ENCODE data around the gene CCRL2. TPM values are rescaled to one million over a fixed set of nuclear protein-coding genes. Genes with fewer than 3 reads are reported as not detected.

Gene CCRL2
- total RNA-seq, 1 donor from 2014 or later = 23.5 TPM

DNA sequence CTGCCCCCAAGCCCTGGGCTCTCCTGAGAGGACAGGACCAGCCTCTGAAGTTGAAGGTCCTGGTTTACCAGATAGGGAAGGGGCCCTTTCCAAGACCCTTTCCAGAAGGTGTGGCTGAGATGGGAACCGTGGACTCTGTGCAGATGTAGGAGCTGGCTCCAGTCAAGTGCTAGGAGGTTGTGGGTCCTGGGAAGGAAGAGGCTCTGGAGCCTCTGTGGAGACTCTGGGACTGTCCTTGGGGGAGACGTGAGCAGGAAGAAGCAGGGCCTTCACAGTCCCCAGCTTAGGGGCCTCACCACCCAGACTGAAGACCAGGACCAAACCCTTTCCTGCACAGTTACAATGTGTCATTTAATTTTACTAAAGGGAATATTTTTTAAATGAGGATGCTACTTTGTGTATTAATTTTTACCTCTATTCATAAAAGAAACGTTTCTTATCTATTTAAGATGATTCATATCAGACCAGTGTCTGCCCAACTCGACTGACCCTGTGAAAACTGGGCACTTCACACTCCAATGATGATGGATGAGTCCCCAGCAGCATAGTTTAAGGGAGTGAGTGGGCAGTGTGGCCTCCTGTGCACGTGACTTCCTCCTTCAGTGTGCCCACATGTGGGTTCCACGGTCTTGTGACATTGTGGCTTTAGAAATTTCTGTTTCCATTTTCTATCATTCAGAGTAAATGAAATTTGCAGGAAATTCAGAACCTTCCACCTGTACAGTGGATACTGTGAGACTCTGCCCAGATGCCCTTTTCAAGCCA lies 11.1 kb upstream of the CCRL2 start:
- H3K27me3 ChIP-seq (ENCODE audit: low read depth) = no peaks in the 10 kb centered on the region
- peak overlapping the region; percentile 24 for H3K27ac ChIP-seq
- DNase-seq = peak; percentile 55
- intact Hi-C loops (cut with DNase I) = no loop called here
- TF ChIP-seq, protein P1, sequence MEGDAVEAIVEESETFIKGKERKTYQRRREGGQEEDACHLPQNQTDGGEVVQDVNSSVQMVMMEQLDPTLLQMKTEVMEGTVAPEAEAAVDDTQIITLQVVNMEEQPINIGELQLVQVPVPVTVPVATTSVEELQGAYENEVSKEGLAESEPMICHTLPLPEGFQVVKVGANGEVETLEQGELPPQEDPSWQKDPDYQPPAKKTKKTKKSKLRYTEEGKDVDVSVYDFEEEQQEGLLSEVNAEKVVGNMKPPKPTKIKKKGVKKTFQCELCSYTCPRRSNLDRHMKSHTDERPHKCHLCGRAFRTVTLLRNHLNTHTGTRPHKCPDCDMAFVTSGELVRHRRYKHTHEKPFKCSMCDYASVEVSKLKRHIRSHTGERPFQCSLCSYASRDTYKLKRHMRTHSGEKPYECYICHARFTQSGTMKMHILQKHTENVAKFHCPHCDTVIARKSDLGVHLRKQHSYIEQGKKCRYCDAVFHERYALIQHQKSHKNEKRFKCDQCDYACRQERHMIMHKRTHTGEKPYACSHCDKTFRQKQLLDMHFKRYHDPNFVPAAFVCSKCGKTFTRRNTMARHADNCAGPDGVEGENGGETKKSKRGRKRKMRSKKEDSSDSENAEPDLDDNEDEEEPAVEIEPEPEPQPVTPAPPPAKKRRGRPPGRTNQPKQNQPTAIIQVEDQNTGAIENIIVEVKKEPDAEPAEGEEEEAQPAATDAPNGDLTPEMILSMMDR (IDR thresholded peaks at IDR 0.05) = no peak
- no peak overlapping the region for H3K4me3 ChIP-seq
- ATAC-seq = peak in 1 of 2 donors; percentile 46
- no peaks in the 10 kb centered on the region for H3K36me3 ChIP-seq
- peaks cover 70% of the 10 kb centered on the region for H3K4me1 ChIP-seq
- no peaks in the 10 kb centered on the region for H3K9me3 ChIP-seq

DNA sequence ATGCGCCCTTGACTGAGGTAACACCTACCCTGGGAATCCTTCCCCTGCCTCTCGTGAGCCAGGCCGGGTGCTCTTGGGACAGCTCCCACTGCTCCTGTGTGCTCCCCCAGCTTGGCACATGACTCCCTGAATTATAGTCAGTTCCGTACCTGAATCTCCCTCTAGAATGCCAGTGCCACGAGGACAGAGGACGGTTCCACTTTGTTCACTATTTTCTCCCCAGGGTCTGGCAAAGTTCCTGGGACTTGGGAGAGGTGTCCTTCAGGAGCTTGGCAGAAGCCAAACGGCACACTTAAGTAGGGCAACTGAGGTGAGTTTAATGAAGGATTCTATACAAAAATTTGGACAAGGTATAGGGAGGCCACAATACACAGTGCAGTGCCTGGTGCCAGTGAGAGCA lies 9.9 kb upstream of the CCRL2 start:
- Histone ChIP-seq H3K4me1 (peaks cover 70% of the 10 kb centered on the region), H3K27ac (no peak overlapping the region), H3K9me3 (no peaks in the 10 kb centered on the region), H3K36me3 (no peaks in the 10 kb centered on the region), H3K4me3 (no peak overlapping the region), H3K27me3 (ENCODE audit: low read depth) (no peaks in the 10 kb centered on the region)
- no peak for DNase-seq
- TF ChIP-seq, protein P1 (IDR thresholded peaks at IDR 0.05) = no peak
- peak in 1 of 2 donors; percentile 9 for ATAC-seq
- intact Hi-C loops (cut with DNase I) = no loop called here

DNA sequence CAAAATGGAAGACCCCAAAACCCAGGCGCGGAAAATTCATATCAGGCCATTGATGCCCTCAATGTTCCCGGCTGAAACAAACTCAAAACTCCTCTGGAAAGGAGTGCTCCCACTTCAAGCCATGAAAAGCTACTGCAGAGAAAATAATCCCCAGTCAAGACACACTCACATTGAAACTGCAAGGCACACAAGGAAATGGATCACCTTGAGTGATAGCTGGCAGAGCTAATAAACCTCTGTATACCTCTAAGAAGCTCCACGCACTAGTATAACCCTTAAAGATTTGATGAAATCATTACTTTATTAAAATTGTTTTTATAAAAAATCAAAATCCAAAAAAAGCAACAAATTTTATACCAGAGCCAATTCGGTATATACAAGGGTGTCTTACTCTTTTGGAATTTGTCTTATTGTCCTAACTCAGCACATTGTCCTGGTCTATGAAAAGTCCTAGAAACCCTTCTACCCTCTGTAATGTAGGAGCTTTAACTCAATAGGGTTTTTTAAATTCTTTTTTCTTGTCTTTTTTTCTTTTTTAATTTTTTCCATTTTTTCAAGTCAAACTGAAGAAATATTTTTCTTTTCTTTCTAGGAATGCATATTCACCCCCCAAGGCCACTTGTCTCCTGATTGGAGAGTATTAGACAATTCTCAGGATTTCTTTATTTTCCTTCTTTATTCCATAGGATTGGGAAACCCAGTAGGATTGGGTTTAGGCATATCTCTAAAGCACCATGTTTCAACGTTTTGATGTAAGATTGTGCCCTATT lies 8.7 kb upstream of the CCRL2 start:
- TF ChIP-seq, protein P1 (IDR thresholded peaks at IDR 0.05) = no peak
- intact Hi-C loops (cut with DNase I) = no loop called here
- Histone ChIP-seq H3K4me1 (peaks cover 62% of the 10 kb centered on the region), H3K27me3 (ENCODE audit: low read depth) (no peaks in the 10 kb centered on the region), H3K9me3 (no peaks in the 10 kb centered on the region), H3K27ac (no peak overlapping the region), H3K36me3 (no peaks in the 10 kb centered on the region), H3K4me3 (no peak overlapping the region)
- no peak for DNase-seq
- ATAC-seq = no peak

DNA sequence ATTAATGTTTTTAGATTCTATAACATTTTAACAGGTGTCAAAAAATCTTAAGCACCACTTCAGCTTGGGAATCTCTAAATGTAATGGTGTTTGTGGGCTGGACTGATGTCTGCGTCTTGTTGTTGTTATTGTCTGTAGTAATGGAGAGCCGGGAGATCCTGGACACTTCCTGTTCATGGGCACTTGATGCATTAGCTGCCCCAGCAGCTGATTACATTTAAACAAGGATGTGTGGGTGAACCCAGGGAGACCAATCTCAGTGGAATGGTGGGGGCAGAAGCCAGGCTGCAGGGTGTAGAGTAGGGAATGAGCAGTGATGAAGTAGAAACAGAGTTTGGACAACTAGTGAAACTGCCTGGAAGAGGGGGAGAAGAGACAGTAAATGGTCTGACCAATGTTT lies 8.0 kb upstream of the CCRL2 start:
- intact Hi-C loops (cut with DNase I) = no loop called here
- Histone ChIP-seq H3K36me3 (no peaks in the 10 kb centered on the region), H3K27ac (no peak overlapping the region), H3K4me1 (peaks cover 55% of the 10 kb centered on the region), H3K9me3 (no peaks in the 10 kb centered on the region), H3K4me3 (no peak overlapping the region), H3K27me3 (ENCODE audit: low read depth) (no peaks in the 10 kb centered on the region)
- DNase-seq = no peak
- TF ChIP-seq, protein P1 (IDR thresholded peaks at IDR 0.05) = no peak
- ATAC-seq = no peak

DNA sequence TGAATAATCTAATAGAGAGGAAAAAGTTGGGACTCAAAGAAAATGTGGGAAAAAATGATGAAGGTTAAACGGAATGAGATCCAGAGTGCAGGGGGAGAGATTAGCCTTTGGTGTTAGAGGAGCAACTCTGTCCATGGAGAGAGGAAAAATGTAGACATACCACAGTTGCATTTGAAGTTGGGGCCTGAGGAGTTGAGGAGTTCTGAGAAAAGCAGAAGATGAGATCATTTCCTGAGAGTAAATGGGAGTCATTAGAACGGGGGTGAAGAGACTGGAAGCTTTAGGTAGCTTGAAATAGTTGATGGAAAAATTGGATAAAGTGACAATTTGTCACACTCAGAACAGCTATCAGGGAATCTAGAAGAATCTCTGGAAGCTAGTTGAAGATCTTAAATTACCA lies 7.5 kb upstream of the CCRL2 start:
- Histone ChIP-seq H3K27ac (no peak overlapping the region), H3K4me1 (peaks cover 55% of the 10 kb centered on the region), H3K9me3 (no peaks in the 10 kb centered on the region), H3K36me3 (no peaks in the 10 kb centered on the region), H3K4me3 (no peak overlapping the region), H3K27me3 (ENCODE audit: low read depth) (no peaks in the 10 kb centered on the region)
- intact Hi-C loops (cut with DNase I) = no loop called here
- DNase-seq (no peak), ATAC-seq (peak in 1 of 2 donors; percentile 27)
- TF ChIP-seq, protein P1 (IDR thresholded peaks at IDR 0.05) = no peak

Data from lower lobe of right lung (tissue), 2 donors.